Superior temporal gyrus (tissue), 1 donor: ENCODE data around the gene STAT3.
"Not testable (repeated sequence)": the region's sequence is repeated elsewhere in the genome, so short reads cannot be mapped to it uniquely, and the experiment has no call there.

Experiments
- DNase-seq: peaks from one replicate; pipeline ENCODE4 v3.0.0-alpha.2; 2016; ENCODE audit errors: extremely low spot score

The STAT3 gene

GRCh38 chr17:42279776-42280630 lies 108.2 kb downstream of the STAT3 start:
- DNase-seq: no peak

DNA sequence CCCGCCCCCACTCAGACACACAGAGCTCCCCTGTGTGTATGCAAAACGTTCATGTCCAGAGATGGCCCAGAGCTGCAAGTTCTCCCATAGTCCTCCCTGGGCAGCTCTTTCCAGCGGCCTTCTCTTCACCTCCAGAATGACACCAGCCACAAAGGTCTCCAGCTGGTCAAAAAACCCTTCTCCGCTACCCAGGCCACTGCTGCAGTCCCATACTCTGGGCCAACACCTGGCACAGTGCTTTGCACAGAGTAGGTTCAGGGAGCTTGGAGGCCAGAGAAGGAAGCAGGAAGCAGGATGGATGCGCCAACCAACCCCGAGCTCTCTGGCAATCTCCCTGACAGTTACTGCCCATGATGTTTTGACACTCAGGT lies 110.9 kb downstream of the STAT3 start:
- no peak for DNase-seq

DNA sequence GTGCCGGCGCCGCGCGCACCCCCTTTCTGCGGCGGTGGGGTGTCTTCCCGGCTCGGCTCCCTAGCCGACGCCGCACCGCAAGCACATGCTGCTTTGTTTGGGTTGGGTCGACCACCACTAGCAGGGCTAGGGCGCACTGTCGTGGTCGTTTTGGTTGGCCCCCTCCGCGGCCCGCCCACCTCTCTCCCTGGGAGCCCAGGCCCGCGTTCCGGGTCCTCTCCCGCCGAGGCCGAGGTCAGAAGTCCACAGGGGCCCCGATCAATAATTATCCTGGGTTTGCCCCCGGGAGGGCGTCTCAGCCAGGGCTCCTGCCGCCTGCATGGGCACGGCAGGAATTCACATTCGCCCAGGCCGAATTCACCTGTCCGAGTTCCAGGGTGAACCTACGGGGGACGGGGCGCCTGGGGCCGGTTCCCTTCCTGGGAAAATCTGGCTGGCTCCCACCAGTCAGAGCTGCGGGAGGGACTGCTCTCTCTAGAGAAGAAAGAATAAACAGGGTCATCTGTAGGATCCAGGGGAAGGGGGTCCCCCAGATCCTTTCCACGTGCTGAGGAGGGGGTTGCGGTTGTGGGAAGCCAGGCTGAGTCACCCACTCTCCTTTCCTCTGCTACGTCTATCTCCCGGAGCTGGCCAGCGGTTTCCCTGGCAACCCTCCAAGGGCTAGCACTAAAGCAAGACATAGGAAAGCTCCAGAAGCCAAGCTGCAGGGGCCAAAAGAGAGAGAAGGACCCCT lies 111.5 kb downstream of the STAT3 start:
- DNase-seq: no peak

DNA sequence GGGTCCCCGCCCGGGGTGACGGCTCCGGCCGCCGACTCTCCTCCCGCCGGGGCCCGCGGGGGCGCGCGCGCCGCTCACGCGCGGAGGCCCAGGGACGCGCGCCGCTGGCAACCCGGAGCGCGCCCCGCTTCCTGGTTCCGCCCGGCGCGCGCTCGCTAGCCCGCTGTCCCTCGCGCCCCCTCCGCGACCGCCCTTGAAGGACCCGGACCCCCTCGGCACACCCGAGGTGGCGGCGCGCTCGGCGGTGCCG lies 112.0 kb downstream of the STAT3 start, which contains the start of gene STAT5B:
Gene STAT5B, minus strand, starts transcription at position 33 of the 250 bp plus-strand sequence. CDS start 44,264 bp downstream, outside the sequence.
- DNase-seq: peak; percentile 68

DNA sequence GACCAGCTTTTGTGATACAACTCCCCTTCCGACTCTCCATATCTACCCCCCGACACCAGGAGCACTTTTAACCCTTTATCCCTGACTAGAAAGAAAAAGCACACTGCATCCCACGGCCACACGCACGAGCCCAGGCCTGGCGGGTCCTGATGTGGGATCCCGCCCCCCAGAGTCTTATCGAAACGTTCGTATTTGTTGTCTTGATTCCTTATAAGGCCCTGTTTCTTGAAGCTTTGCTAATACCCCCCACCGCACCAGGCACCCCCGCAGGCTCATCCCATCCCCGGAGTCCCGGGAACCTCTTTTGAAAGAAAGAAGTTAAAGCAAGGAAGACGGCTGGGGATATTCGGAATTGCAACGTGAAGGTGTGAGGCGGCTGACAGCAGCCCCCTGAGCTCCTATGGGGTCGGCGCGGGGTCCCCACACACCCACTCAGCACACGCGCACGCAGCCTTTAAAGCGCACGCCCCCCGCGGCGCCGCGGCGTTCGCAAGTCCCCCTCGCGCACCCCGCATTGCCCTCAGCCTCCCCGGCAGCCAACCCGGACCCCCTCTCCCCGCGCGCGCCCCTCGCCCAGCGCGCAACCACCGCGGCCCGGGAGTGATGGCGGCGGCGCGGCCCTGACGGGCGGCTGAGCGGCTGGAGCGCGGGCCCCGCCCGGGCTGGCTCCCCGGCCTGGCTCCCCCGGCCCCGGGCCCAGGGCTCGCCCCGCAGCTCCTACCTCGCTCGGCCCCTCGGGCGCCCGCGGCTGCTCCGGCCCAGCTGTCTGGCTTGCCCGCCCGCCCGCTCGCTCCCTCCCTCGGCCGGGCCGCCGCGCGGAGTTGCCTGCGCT lies 112.5 kb downstream of the STAT3 start:
- no peak for DNase-seq

DNA sequence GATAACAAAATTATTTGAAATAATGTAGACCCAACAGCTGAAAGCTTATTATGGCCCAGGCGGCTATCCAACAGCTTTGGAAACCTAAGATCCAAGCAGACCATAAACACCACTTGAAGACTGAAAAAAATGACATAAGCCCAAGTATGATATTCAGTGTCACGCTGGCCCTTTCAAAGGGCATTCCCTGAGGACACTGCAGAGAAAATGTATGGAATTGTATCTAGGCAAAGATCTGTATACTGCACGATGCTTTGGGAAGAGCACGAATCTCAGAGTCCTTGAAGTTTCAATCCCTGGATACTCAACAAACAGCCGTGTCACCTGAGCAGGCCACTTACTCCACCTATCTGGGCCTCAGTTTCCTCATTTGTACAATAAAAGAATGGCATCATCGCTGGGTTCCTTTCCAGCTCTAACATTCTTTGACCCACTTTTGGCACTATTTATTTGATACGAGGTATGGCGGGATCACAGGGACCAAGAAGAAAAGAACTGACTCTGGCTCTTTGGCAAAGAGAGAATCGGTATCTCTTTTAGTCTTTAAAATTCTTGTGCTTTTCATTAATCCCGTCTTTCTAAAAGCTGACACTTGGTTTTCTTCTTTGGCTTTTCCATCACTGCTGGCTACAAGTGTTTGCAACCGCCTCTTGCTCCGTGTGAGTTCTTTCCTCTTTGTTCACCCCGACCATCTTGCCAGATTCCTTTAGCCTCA lies 113.3 kb downstream of the STAT3 start:
- peak; percentile 38 for DNase-seq

GRCh38 chr17:42274253-42274542 lies 114.0 kb downstream of the STAT3 start:
- DNase-seq: no peak

DNA sequence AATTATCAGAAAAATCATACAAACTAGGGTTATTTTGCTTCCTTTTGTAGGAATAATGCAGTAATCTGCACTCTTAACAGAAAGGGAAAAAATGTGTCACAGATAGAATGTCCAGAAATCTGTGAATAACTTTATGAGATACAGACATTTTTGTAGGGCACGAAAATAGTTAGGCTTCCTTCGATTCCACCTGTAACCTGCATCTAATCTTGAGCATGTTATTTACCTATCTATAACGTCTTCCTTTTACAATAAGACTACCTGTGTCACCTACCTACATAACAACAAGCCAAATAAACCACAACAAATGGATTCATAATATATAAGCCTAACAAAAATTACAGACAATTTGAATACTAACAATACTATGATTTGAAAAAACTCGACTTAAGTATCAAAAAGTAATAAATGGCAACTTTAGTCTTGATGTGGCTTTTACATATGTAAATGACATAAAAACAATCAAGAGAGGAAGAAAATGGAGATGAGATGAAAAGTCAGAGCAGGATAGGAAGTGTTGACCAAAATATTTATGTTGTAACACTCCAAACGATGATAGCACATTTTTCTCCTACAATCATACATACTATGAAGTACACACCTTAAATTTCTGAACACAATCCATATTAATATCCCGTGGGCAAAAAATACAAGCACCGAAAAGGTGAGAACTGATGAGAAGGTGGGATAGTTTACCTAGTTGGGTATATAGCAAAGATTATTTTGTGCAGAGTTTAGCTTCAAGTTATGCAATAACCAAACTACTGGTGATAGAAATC lies 114.6 kb downstream of the STAT3 start:
- DNase-seq: no peak

GRCh38 chr17:42272162-42272907 lies 115.9 kb downstream of the STAT3 start:
- no peak for DNase-seq

GRCh38 chr17:42271779-42272035 lies 116.5 kb downstream of the STAT3 start:
- no peak for DNase-seq

DNA sequence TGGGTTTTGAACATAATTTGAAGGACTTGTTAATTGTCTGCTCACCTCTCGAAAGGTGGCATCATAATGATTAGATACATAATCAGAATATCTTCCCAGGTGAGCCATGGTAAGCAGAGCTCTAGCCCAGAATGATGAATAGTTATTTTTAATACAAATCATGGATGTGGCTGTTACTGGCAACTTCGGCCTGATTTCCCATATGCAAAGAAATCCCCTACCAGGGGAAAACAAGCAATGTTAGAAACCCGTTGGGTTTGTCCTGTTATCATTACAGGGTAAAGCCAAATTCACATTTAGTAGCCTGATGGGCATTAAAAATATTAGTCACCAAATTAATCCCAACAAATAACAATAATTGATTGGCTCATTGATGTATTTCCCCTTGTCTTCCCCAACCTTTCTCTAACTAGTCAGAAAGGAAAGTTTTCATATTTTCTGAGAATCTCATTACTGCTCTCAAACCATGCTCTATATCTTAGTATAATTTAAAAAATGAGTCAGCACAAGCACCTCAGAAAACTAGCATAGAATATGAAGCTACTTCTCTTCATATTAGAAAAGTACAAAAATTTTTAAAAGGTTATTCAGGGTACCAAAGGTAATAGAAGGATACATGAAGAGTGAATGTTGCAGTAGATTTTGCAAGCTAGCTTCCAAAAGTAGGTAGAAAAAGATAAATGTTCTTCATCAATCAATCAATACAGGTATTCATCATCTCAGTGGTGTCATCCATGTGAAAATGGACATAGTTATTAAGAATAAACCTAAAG lies 117.0 kb downstream of the STAT3 start:
- DNase-seq: no peak

GRCh38 chr17:42270596-42270995 lies 117.6 kb downstream of the STAT3 start:
- DNase-seq: no peak

- DNase-seq: no peak
Observed at GRCh38 chr17:42270170-42270535, 118.1 kb downstream of the STAT3 start.

DNA sequence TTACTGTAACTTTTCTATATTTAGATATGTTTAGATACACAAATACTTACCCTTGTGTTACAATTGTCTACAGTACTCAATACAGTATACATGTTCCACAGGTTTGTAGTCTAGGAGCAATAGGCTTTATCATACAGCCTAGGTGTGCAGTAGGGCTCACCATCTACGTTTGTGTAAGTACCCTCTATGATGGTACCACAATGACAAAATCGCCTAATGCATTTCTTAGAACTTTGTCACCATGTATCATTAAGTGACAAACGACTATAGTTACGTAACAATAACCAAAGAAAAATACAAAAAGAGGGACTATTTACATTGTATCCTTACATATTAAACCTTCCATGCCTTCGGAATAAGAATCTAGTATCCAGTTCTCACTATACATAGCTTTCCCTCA lies 120.0 kb downstream of the STAT3 start:
- no peak for DNase-seq

- no peak for DNase-seq
Observed at GRCh38 chr17:42266918-42267766, 121.1 kb downstream of the STAT3 start.

GRCh38 chr17:42266462-42266861 lies 121.8 kb downstream of the STAT3 start:
- no peak for DNase-seq

GRCh38 chr17:42264366-42264765 lies 123.9 kb downstream of the STAT3 start:
- DNase-seq: not testable (repeated sequence)
